ENCODE measurements around the gene SLC25A42.

GRCh38 chr19:19142347-19142746, 78.6 kb downstream of the SLC25A42 start:
- no peak for TF ChIP-seq EZH2 (IDR thresholded peaks at IDR 0.05; ENCODE audit: insufficient read depth, poor library complexity, severe bottlenecking)
- TF ChIP-seq EZH2phosphoT487 (IDR thresholded peaks at IDR 0.05; ENCODE audit: insufficient read depth, low read depth), result no peak

All from GM23248 (cell line).